GM12873 (cell line): ENCODE results near the gene SLC2A9.
A peak's percentile ranks its signal among the peaks of the same experiment; 100 is the strongest.

Source experiments
- CTCF ChIP-seq: IDR thresholded peaks from 2 replicates; pipeline ENCODE4 v1.5.1; 2012; ENCODE audit warnings: low read depth, mild to moderate bottlenecking, moderate library complexity, low read length, control low read depth; ENCODE audit not compliant: insufficient read depth; ENCODE audit errors: missing control alignments

SLC2A9 gene

GRCh38 chr4:10017037-10017893, 4.0 kb downstream of the SLC2A9 start:
- no peak for TF ChIP-seq CTCF

GRCh38 chr4:10016169-10016568, 5.1 kb downstream of the SLC2A9 start:
- TF ChIP-seq CTCF: no peak

- peak; percentile 82 for TF ChIP-seq CTCF
Observed at GRCh38 chr4:10015140-10015753, 6.0 kb downstream of the SLC2A9 start.

- peak; percentile 83 for TF ChIP-seq CTCF
Observed at GRCh38 chr4:10013722-10014121, 7.6 kb downstream of the SLC2A9 start.

GRCh38 chr4:10011885-10012284, 9.4 kb downstream of the SLC2A9 start:
- no peak for TF ChIP-seq CTCF

GRCh38 chr4:10011277-10011676, 10.0 kb downstream of the SLC2A9 start:
- no peak for TF ChIP-seq CTCF

GRCh38 chr4:10009861-10010500, 11.3 kb downstream of the SLC2A9 start:
- TF ChIP-seq CTCF: no peak
